Activated CD4-positive, alpha-beta T cell treated with anti-CD3 and anti-CD28 coated beads, Interleukin-2, amount 10 ng/mL, durations not matched to agents 7 days and 5 days (primary cell): ENCODE data around the gene MAL. TPM values are rescaled to one million over a fixed set of nuclear protein-coding genes. Genes with fewer than 3 reads are reported as not detected.

Experiments
- CTCF ChIA-PET: fragments of 350-600 bp; sonication (Branson Sonifier 250); formaldehyde crosslinking; loops from one replicate; lab custom pipeline; 2021; ENCODE audit warnings: antibody characterized with exemption; lab: Charles Lee
- POLR2A ChIA-PET: fragments of 350-600 bp; sonication (Branson Sonifier 250); formaldehyde crosslinking; loops from one replicate; lab custom pipeline; 2021; ENCODE audit warnings: antibody characterized with exemption; lab: Charles Lee
- DNase-seq: peaks from one replicate; pipeline ENCODE4 v3.0.0-alpha.2; 2020
- H3K27ac Mint-ChIP-seq: one replicate; pipeline ENCODE4 v1.8.0; 2021; ENCODE audit warnings: mild to moderate bottlenecking, moderate library complexity, mixed read lengths
- H3K27me3 Mint-ChIP-seq: one replicate; pipeline ENCODE4 v1.8.0; 2021; ENCODE audit warnings: mixed read lengths
- H3K36me3 Mint-ChIP-seq: one replicate; pipeline ENCODE4 v1.8.0; 2021; ENCODE audit warnings: low read depth, mixed read lengths
- H3K4me1 Mint-ChIP-seq: one replicate; pipeline ENCODE4 v1.8.0; 2021; ENCODE audit warnings: mixed read lengths
- H3K4me3 Mint-ChIP-seq: one replicate; pipeline ENCODE4 v1.8.0; 2021; ENCODE audit warnings: mild to moderate bottlenecking, moderate library complexity, mixed read lengths
- H3K9me3 Mint-ChIP-seq: one replicate; pipeline ENCODE4 v1.8.0; 2021; ENCODE audit warnings: mixed read lengths
- total RNA-seq, 2 experiments: library from RNA; stranded (reverse); gene quantifications; one replicate each; pipeline ENCODE4 v1.2.3, GENCODE V29; 2021

The MAL gene
- total RNA-seq, 2 experiments from 2014 or later = 237 to 339 TPM

- ChIA-PET CTCF (interaction anchor here (0.8 to 1.5 kb wide), 2 partner anchors 8 to 49 kb away, joined by 3 to 7 read pairs; no protein-coding TSS in a partner anchor), POLR2A (no interaction called here)
- DNase-seq = no peak
- no peaks in the 10 kb centered on the region for H3K27me3 Mint-ChIP-seq
- no peak overlapping the region for H3K4me3 Mint-ChIP-seq
- peaks cover 56% of the 10 kb centered on the region for H3K4me1 Mint-ChIP-seq
- peaks cover 3% of the 10 kb centered on the region for H3K9me3 Mint-ChIP-seq
- H3K36me3 Mint-ChIP-seq = peaks cover 26% of the 10 kb centered on the region
- no peak overlapping the region for H3K27ac Mint-ChIP-seq
Measured at GRCh38 chr2:95071856-95072255, 46.3 kb downstream of the MAL start.

- peak overlapping the region; percentile 76 for H3K27ac Mint-ChIP-seq
- peaks cover 59% of the 10 kb centered on the region for H3K4me1 Mint-ChIP-seq
- no peak overlapping the region for H3K4me3 Mint-ChIP-seq
- H3K9me3 Mint-ChIP-seq = peaks cover 3% of the 10 kb centered on the region
- ChIA-PET POLR2A (no interaction called here), CTCF (interaction anchor here (1.5 to 10.6 kb wide), 4 partner anchors 8 to 49 kb away, joined by 5 to 149 read pairs (median 8); partner anchors contain the start of gene MAL)
- H3K27me3 Mint-ChIP-seq = no peaks in the 10 kb centered on the region
- H3K36me3 Mint-ChIP-seq = peaks cover 26% of the 10 kb centered on the region
- DNase-seq = no peak
Measured at GRCh38 chr2:95072424-95072823, 46.9 kb downstream of the MAL start.

- CTCF ChIA-PET = interaction anchor here (0.5 to 10.6 kb wide), 9 partner anchors 8 to 1781 kb away, joined by 3 to 149 read pairs (median 5); partner anchors contain the start of gene MAL
- POLR2A ChIA-PET = interaction anchor here (0.5 kb wide), 1 partner anchor 52 kb away, joined by 3 read pairs; no protein-coding TSS in a partner anchor
- H3K4me1 Mint-ChIP-seq = peaks cover 74% of the 10 kb centered on the region
- peak overlapping the region; percentile 88 for H3K4me3 Mint-ChIP-seq
- H3K36me3 Mint-ChIP-seq = peaks cover 26% of the 10 kb centered on the region
- no peak for DNase-seq
- peaks cover 3% of the 10 kb centered on the region for H3K9me3 Mint-ChIP-seq
- H3K27me3 Mint-ChIP-seq = no peaks in the 10 kb centered on the region
- peak overlapping the region; percentile 98 for H3K27ac Mint-ChIP-seq
Measured at GRCh38 chr2:95073856-95074662, 48.6 kb downstream of the MAL start.

- CTCF ChIA-PET = interaction anchor here (0.8 to 10.6 kb wide), 11 partner anchors 10 to 58 kb away, joined by 3 to 149 read pairs (median 7); partner anchors contain the start of genes MAL and MRPS5
- Mint-ChIP-seq H3K4me1 (peaks cover 81% of the 10 kb centered on the region), H3K36me3 (peaks cover 26% of the 10 kb centered on the region)
Measured at GRCh38 chr2:95074663-95075439, 49.3 kb downstream of the MAL start.

GRCh38 chr2:95075440-95076132 lies 50.1 kb downstream of the MAL start:
- no peak for DNase-seq
- Mint-ChIP-seq H3K27me3 (no peaks in the 10 kb centered on the region), H3K27ac (peak overlapping the region; percentile 98), H3K4me3 (peak overlapping the region; percentile 88), H3K36me3 (peaks cover 26% of the 10 kb centered on the region), H3K4me1 (peaks cover 86% of the 10 kb centered on the region), H3K9me3 (peaks cover 3% of the 10 kb centered on the region)
- ChIA-PET POLR2A (no interaction called here), CTCF (interaction anchor here (1.1 to 10.6 kb wide), 11 partner anchors 11 to 52 kb away, joined by 3 to 149 read pairs (median 13); partner anchors contain the start of genes MAL and MRPS5)

More at GRCh38 chr2:95074663-95075439, 49.3 kb downstream of the MAL start:
- Mint-ChIP-seq H3K9me3 (peaks cover 3% of the 10 kb centered on the region), H3K4me3 (peak overlapping the region; percentile 88), H3K27me3 (no peaks in the 10 kb centered on the region), H3K27ac (peak overlapping the region; percentile 98)
- peak; percentile 90 for DNase-seq
- POLR2A ChIA-PET = no interaction called here

- peak overlapping the region; percentile 88 for H3K4me3 Mint-ChIP-seq
- ChIA-PET POLR2A (interaction anchor here (0.8 kb wide), 1 partner anchor 55 kb away, joined by 3 read pairs; no protein-coding TSS in a partner anchor), CTCF (interaction anchor here (0.6 to 10.6 kb wide), 21 partner anchors 9 to 137 kb away, joined by 3 to 149 read pairs (median 3); partner anchors contain the start of genes MAL and MRPS5)
- H3K27me3 Mint-ChIP-seq = no peaks in the 10 kb centered on the region
- no peaks in the 10 kb centered on the region for H3K9me3 Mint-ChIP-seq
- DNase-seq = peak; percentile 94
- peaks cover 25% of the 10 kb centered on the region for H3K36me3 Mint-ChIP-seq
- peak overlapping the region; percentile 98 for H3K27ac Mint-ChIP-seq
- H3K4me1 Mint-ChIP-seq = peaks cover 80% of the 10 kb centered on the region
Measured at GRCh38 chr2:95076705-95077529, 51.4 kb downstream of the MAL start.

- Mint-ChIP-seq H3K4me1 (peaks cover 74% of the 10 kb centered on the region), H3K9me3 (no peaks in the 10 kb centered on the region), H3K27me3 (no peaks in the 10 kb centered on the region), H3K36me3 (peaks cover 19% of the 10 kb centered on the region), H3K4me3 (peak overlapping the region; percentile 42), H3K27ac (peak overlapping the region; percentile 85)
- DNase-seq = no peak
- ChIA-PET POLR2A (no interaction called here), CTCF (interaction anchor here (0.7 to 10.6 kb wide), 8 partner anchors 13 to 137 kb away, joined by 3 to 149 read pairs (median 7); partner anchors contain the start of genes MAL and MRPS5)
Measured at GRCh38 chr2:95077530-95077825, 52.0 kb downstream of the MAL start.

GRCh38 chr2:95077861-95078603 lies 52.5 kb downstream of the MAL start:
- no peaks in the 10 kb centered on the region for H3K9me3 Mint-ChIP-seq
- peak overlapping the region; percentile 85 for H3K27ac Mint-ChIP-seq
- DNase-seq = no peak
- CTCF ChIA-PET = interaction anchor here (1.1 to 10.6 kb wide), 11 partner anchors 13 to 87 kb away, joined by 3 to 149 read pairs (median 8); partner anchors contain the start of genes MAL, MRPS5 and ZNF2
- peaks cover 69% of the 10 kb centered on the region for H3K4me1 Mint-ChIP-seq
- POLR2A ChIA-PET = interaction anchor here (0.8 to 1.8 kb wide), 2 partner anchors 53 to 56 kb away, joined by 5 read pairs; partner anchors contain the start of gene MAL
- peak overlapping the region; percentile 42 for H3K4me3 Mint-ChIP-seq
- peaks cover 18% of the 10 kb centered on the region for H3K36me3 Mint-ChIP-seq
- no peaks in the 10 kb centered on the region for H3K27me3 Mint-ChIP-seq

- Mint-ChIP-seq H3K27me3 (no peaks in the 10 kb centered on the region), H3K4me1 (peaks cover 57% of the 10 kb centered on the region), H3K27ac (peak overlapping the region; percentile 80), H3K4me3 (no peak overlapping the region), H3K9me3 (no peaks in the 10 kb centered on the region), H3K36me3 (peaks cover 17% of the 10 kb centered on the region)
- POLR2A ChIA-PET = interaction anchor here (0.9 to 1.8 kb wide), 3 partner anchors 16 to 57 kb away, joined by 4 to 7 read pairs (median 5); partner anchors contain the start of gene MAL
- CTCF ChIA-PET = interaction anchor here (0.7 to 10.6 kb wide), 22 partner anchors 8 to 1792 kb away, joined by 3 to 149 read pairs (median 5); partner anchors contain the start of genes MAL, MRPS5 and ZNF2
- peak; percentile 42 for DNase-seq
Measured at GRCh38 chr2:95079199-95079683, 53.7 kb downstream of the MAL start.

- ChIA-PET CTCF (interaction anchor here (1.8 to 10.6 kb wide), 3 partner anchors 9 to 59 kb away, joined by 5 to 149 read pairs (median 58); partner anchors contain the start of gene MAL), POLR2A (no interaction called here)
- H3K9me3 Mint-ChIP-seq = no peaks in the 10 kb centered on the region
- peaks cover 28% of the 10 kb centered on the region for H3K4me1 Mint-ChIP-seq
- H3K4me3 Mint-ChIP-seq = no peak overlapping the region
- peaks cover 27% of the 10 kb centered on the region for H3K36me3 Mint-ChIP-seq
- no peak overlapping the region for H3K27ac Mint-ChIP-seq
- no peak for DNase-seq
- H3K27me3 Mint-ChIP-seq = no peaks in the 10 kb centered on the region
Measured at GRCh38 chr2:95082477-95082876, 57.0 kb downstream of the MAL start.
